GM12878 (cell line): ENCODE data around the gene COL18A1. TPM values are rescaled to one million over a fixed set of nuclear protein-coding genes. Genes with fewer than 3 reads are reported as not detected.

ENCODE experiments used
- ATAC-seq: fragments of 200-7000 bp; cut with Tn5 transposase; 3 replicates; pipeline ENCODE4 v1.9.1; 2020; ENCODE audit warnings: mild to moderate bottlenecking, moderate library complexity
- BruUV-seq: library from RNA; stranded (reverse); fragments of 400-500 nt; replicated peaks from 2 replicates; lab custom pipeline; 2021; lab: Mats Ljungman, UMichigan
- CTCF ChIA-PET: fragments of 300-600 bp; sonication (Branson Sonifier 250); formaldehyde crosslinking; extraction: SDS; loops from one replicate; lab custom pipeline; 2021; ENCODE audit warnings: inconsistent platforms; lab: Yijun Ruan, JAX
- POLR2A ChIA-PET: fragments of 350-600 bp; formaldehyde crosslinking; extraction: SDS; loops from one replicate; lab custom pipeline; 2021; ENCODE audit warnings: inconsistent platforms; lab: Charles Lee
- RAD21 ChIA-PET: fragments of 300-600 bp; sonication (Branson Sonifier 250); formaldehyde crosslinking; loops from one replicate; lab custom pipeline; 2023; ENCODE audit warnings: antibody characterized with exemption; ENCODE audit not compliant: unreplicated experiment; lab: Charles Lee
- SMC1A ChIA-PET: fragments of 300-600 bp; sonication (Branson Sonifier 250); formaldehyde crosslinking; loops from one replicate; lab custom pipeline; 2023; ENCODE audit not compliant: unreplicated experiment, uncharacterized antibody; lab: Charles Lee
- DNase-seq: peaks from one replicate; pipeline ENCODE4 v3.0.0-alpha.2; 2011; ENCODE audit warnings: low read depth, low spot score
- FAIRE-seq: peaks from 3 replicates; lab custom pipeline; 2011; peaks lifted over from hg19 to GRCh38; lab: Jason Lieb, UNC
- H2AFZ ChIP-seq: 2 replicates; pipeline ENCODE4 v1.6.0; 2011; ENCODE audit warnings: low read depth, low read length, control low read depth; ENCODE audit not compliant: control insufficient read depth
- H3K27ac ChIP-seq: 2 replicates; pipeline ENCODE4 v1.5.1; 2011; ENCODE audit warnings: control low read depth; ENCODE audit not compliant: control insufficient read depth, insufficient read depth
- H3K27me3 ChIP-seq, 2 experiments: replicated peaks in 1 of 2; 2 replicates each; pipeline versions ENCODE4 v1.6.0 to v1.6.1; 2011; ENCODE audit warnings: low read length in 1 of 2; ENCODE audit not compliant: control insufficient read depth in 2 of 2, insufficient read depth in 2 of 2
- H3K36me3 ChIP-seq, 2 experiments: 2 replicates each; pipeline ENCODE4 v1.5.1; 2011; ENCODE audit warnings: low read length in 1 of 2; ENCODE audit not compliant: control insufficient read depth in 2 of 2, insufficient read depth in 2 of 2
- H3K4me1 ChIP-seq: 2 replicates; pipeline ENCODE4 v1.6.1; 2011; ENCODE audit warnings: mild to moderate bottlenecking, low read length, moderate library complexity, mixed read lengths; ENCODE audit not compliant: control insufficient read depth, insufficient read depth
- H3K4me2 ChIP-seq: 2 replicates; pipeline ENCODE4 v1.6.0; 2011; ENCODE audit warnings: control low read depth; ENCODE audit not compliant: control insufficient read depth, insufficient read depth
- H3K4me3 ChIP-seq: fragments of 200-600 bp; sonication (generic); 2 replicates; pipeline ENCODE4 v1.5.1; 2016
- H3K79me2 ChIP-seq: 2 replicates; pipeline ENCODE4 v1.6.0; 2011; ENCODE audit warnings: low read length; ENCODE audit not compliant: control insufficient read depth, insufficient read depth
- H3K9ac ChIP-seq: 2 replicates; pipeline ENCODE4 v1.8.0; 2011; ENCODE audit warnings: low read length, control low read depth, mixed read lengths; ENCODE audit not compliant: control insufficient read depth, insufficient read depth
- H3K9me3 ChIP-seq: replicated peaks from 3 replicates; pipeline ENCODE4 v1.5.1; 2011; ENCODE audit warnings: mild to moderate bottlenecking, low read length; ENCODE audit not compliant: control insufficient read depth, insufficient read depth
- H4K20me1 ChIP-seq: 2 replicates; pipeline ENCODE4 v1.6.0; 2011; ENCODE audit not compliant: control insufficient read depth, insufficient read depth
- BCL11A ChIP-seq: IDR thresholded peaks from 2 replicates; pipeline ENCODE4 v1.6.1; 2011; ENCODE audit warnings: low read depth, low read length
- CBFB ChIP-seq: IDR thresholded peaks from 2 replicates; pipeline ENCODE4 v1.6.1; 2016; ENCODE audit warnings: antibody characterized with exemption, low read depth
- LARP7 ChIP-seq: fragments of 450-650 bp; IDR thresholded peaks from 2 replicates; pipeline ENCODE4 v1.6.1; 2017; ENCODE audit warnings: mild to moderate bottlenecking
- NFYA ChIP-seq: IDR thresholded peaks from 2 replicates; pipeline ENCODE4 v1.6.1; 2011; ENCODE audit warnings: low read depth, mild to moderate bottlenecking, low read length, improper control_type of control experiment, borderline replicate concordance
- POLR2A ChIP-seq: IDR thresholded peaks from 2 replicates; pipeline ENCODE4 v1.6.1; 2011; ENCODE audit warnings: low read depth, mild to moderate bottlenecking, low read length
- SRF ChIP-seq, 2 experiments: IDR thresholded peaks; 2 replicates each; pipeline ENCODE4 v1.6.1; 2011; ENCODE audit warnings: low read depth in 2 of 2, low read length in 2 of 2, mild to moderate bottlenecking in 1 of 2, moderate library complexity in 1 of 2
- TCF12 ChIP-seq: IDR thresholded peaks from 2 replicates; pipeline ENCODE4 v1.6.1; 2011; ENCODE audit warnings: low read depth, mild to moderate bottlenecking, low read length
- TCF3 ChIP-seq: IDR thresholded peaks from 2 replicates; pipeline ENCODE4 v1.6.1; 2012; ENCODE audit warnings: low read depth, mild to moderate bottlenecking, low read length, borderline replicate concordance; ENCODE audit not compliant: insufficient read depth
- TCF7 ChIP-seq: IDR thresholded peaks from 2 replicates; pipeline ENCODE4 v1.6.1; 2014; ENCODE audit warnings: antibody characterized with exemption, borderline replicate concordance
- ZNF207 ChIP-seq: fragments of 450-650 bp; IDR thresholded peaks from 2 replicates; pipeline ENCODE4 v1.6.1; 2014; ENCODE audit warnings: antibody characterized with exemption, mild to moderate bottlenecking, borderline replicate concordance
- ZNF274 ChIP-seq: IDR thresholded peaks from one replicate; pipeline ENCODE4 v1.8.0; 2011; ENCODE audit not compliant: insufficient read length, insufficient read depth
- WGBS: methylation state at CpG from one replicate; pipeline ENCODE4 v1.1.6; 2016; ENCODE audit warnings: low lambda C conversion rate; ENCODE audit not compliant: insufficient replicate concordance, insufficient coverage; ENCODE audit errors: missing lambda C conversion rate; 5-methylcytosine and 5-hydroxymethylcytosine counted together
- in situ Hi-C: fragments of 300-500 bp; cut with MboI; formaldehyde crosslinking; loops from 9 replicates; pipeline ENCODE4 v1.14.3; 2018; ENCODE audit warnings: mixed read lengths
- intact Hi-C: fragments of 100-400 bp; cut with micrococcal nuclease; formaldehyde crosslinking; loops from one replicate; pipeline ENCODE4 v1.14.2; 2022; ENCODE audit not compliant: unreplicated experiment
- polyA plus RNA-seq, 11 experiments: library from polyadenylated mRNA; depleted of rRNA in 4 of 11; unstranded in 6 of 11; stranded (reverse) in 5 of 11; fragments of >200 nt; fragmentation: Nextera tagmentation in 4 of 11; fragmentation: Illumina TruSeq in 1 of 11; extraction: Ambion mirVana in 4 of 11; extraction: Trizol in 1 of 11; gene quantifications; 1 replicate in 1 of 11; 2 replicates in 10 of 11; pipeline versions ENCODE4 v1.2.1 to v1.2.3, GENCODE V29; 2011 to 2016; ENCODE audit warnings: inconsistent platforms in 2 of 11, missing spikeins in 2 of 11, low read depth in 1 of 11
- total RNA-seq, 4 experiments: library from RNA; depleted of rRNA in 3 of 4; stranded (reverse); fragments of >200 nt in 3 of 4; fragmentation: Illumina TruSeq in 1 of 4; extraction: Trizol in 1 of 4; gene quantifications; 2 replicates each; pipeline versions ENCODE4 v1.2.1 to v1.2.3, GENCODE V29; 2013 to 2021

COL18A1 gene
- total and polyA plus RNA-seq, 10 of the 15 experiments (the other 5 are each of a cell fraction or from before 2014, with no cell fraction given), result under 0.01 to 0.49 (median 0.09) TPM; not detected in 3

DNA sequence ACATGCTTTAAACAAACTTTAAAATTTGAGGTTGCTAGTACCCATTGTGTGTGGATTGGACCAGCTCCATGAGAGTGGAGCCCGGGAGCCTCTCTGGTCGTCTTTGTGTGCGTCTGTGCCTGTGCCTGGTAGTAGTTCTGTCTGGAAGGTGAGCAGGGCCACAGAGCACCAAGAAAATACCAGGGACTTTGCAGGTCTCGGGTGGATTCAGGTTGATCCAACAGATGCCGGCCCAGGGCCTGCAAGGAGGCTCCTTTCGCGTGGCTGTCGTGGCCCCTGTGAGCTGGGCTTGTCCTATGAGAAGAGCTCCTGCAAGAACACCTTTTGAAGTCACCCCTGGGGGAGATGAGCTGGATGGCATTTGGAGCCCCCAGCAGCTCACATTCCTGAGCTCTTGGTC, 28.3 kb downstream of the COL18A1 start (continued):
- TF ChIP-seq POLR2A (no peak), CBFB (no peak), BCL11A (no peak), LARP7 (no peak), TCF12 (no peak), SRF (IDR thresholded peaks at IDR 0.05; ENCODE audit: low read depth in 2 of 2, low read length in 2 of 2) (no peak), ZNF274 (no peak), ZNF207 (no peak)

DNA sequence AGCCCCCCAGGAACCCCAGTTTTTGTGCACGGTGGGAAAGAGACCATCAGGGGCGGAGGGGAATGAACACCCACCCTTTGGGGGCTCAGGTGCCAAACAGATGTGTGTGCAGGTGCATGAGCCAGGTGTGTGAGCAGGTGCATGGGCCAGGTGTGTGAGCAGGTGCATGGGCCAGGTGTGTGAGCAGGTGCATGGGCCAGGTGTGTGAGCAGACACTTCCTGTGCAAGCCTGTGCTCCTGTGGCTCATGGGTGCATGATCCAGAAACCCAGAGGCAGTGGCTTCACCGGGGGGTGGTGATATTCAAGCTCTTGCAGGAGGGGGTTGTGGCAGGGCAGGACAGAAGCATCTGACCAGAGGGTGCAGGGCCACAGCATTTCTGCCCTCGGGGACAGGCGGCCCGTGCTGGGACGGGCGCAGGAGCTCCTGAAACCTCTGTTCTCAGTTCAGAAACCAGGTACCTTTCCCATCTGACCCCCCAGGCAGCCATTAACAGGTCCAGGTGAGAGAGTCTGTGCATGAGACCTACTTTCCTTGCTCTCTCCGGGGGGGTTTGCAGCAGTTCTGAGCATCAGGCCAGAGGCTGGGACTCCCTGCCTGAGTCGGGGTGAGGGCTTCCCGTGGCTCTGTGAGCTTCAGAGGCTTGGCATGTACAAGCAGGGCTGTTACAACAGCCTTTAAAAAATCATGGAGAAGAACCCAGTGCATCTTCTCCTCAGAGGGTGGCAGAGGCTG, 29.1 kb downstream of the COL18A1 start:
- RAD21 ChIA-PET, result no interaction called here

More for the DNA sequence above, 29.1 kb downstream of the COL18A1 start:
- ChIA-PET POLR2A (no interaction called here), SMC1A (no interaction called here), CTCF (interaction anchor here (1.3 kb wide), 1 partner anchor 141 kb away, joined by 4 read pairs; no protein-coding TSS in a partner anchor)
- no peaks in the 10 kb centered on the region for H3K4me1 ChIP-seq
- H3K27me3 ChIP-seq, result no peaks in the 10 kb centered on the region
- H3K4me3 ChIP-seq, result no peak overlapping the region
- no peak overlapping the region for H2AFZ ChIP-seq
- no peak for DNase-seq
- FAIRE-seq, result no peak
- TF ChIP-seq TCF7 (no peak), NFYA (no peak), TCF12 (0 out of 2 replicates have a peak, but pooled peaks have one; percentile 43), TCF3 (0 out of 2 replicates have a peak, but pooled peaks have one; percentile 47)
- H3K4me2 ChIP-seq, result no peak overlapping the region
- H4K20me1 ChIP-seq, result no peaks in the 10 kb centered on the region
- H3K9me3 ChIP-seq, result no peaks in the 10 kb centered on the region; the same call in 2 of the 3 replicates
- no peak overlapping the region for H3K9ac ChIP-seq
- BruUV-seq, result no TSS peak
- ATAC-seq, result no peak
- H3K36me3 ChIP-seq, result no peaks in the 10 kb centered on the region
- H3K27ac ChIP-seq, result no peak overlapping the region
- 39% methylated on average over 11 of the region's 11 CpGs for WGBS
- H3K79me2 ChIP-seq, result no peaks in the 10 kb centered on the region
- intact Hi-C loops (loop anchor here (5.0 kb wide), 1 partner anchor 282 kb away; no protein-coding TSS in a partner anchor), in situ Hi-C loops (no loop called here)
